Epithelial cell of proximal tubule (primary cell): ENCODE results near the gene RSPH6A. TPM values are rescaled to one million over a fixed set of nuclear protein-coding genes. Genes with fewer than 3 reads are reported as not detected.
A peak's percentile ranks its signal among the peaks of the same experiment; 100 is the strongest.

Experiments
- DNase-seq: peaks from one replicate; pipeline ENCODE4 v3.0.0-alpha.2; 2011; ENCODE audit warnings: low read depth
- H3K4me3 ChIP-seq: 2 replicates; pipeline ENCODE4 v1.5.1; 2011; ENCODE audit warnings: low read depth, mild to moderate bottlenecking, low read length
- total RNA-seq: library from RNA; depleted of rRNA; stranded (reverse); fragments of >200 nt; gene quantifications from 2 replicates; pipeline ENCODE4 v1.2.3, GENCODE V29; 2015
- TF ChIP-seq, protein P1 (sequence below): conservative IDR thresholded peaks from 2 replicates; pipeline ENCODE4 v1.5.1; 2012; ENCODE audit warnings: low read depth, mild to moderate bottlenecking, low read length

The RSPH6A gene
- total RNA-seq, 1 donor from 2014 or later, result not detected

- DNase-seq, result no peak
- TF ChIP-seq, protein P1, sequence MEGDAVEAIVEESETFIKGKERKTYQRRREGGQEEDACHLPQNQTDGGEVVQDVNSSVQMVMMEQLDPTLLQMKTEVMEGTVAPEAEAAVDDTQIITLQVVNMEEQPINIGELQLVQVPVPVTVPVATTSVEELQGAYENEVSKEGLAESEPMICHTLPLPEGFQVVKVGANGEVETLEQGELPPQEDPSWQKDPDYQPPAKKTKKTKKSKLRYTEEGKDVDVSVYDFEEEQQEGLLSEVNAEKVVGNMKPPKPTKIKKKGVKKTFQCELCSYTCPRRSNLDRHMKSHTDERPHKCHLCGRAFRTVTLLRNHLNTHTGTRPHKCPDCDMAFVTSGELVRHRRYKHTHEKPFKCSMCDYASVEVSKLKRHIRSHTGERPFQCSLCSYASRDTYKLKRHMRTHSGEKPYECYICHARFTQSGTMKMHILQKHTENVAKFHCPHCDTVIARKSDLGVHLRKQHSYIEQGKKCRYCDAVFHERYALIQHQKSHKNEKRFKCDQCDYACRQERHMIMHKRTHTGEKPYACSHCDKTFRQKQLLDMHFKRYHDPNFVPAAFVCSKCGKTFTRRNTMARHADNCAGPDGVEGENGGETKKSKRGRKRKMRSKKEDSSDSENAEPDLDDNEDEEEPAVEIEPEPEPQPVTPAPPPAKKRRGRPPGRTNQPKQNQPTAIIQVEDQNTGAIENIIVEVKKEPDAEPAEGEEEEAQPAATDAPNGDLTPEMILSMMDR, result no peak
Observed at GRCh38 chr19:45842198-45842597, 27.1 kb upstream of the RSPH6A start.

DNA sequence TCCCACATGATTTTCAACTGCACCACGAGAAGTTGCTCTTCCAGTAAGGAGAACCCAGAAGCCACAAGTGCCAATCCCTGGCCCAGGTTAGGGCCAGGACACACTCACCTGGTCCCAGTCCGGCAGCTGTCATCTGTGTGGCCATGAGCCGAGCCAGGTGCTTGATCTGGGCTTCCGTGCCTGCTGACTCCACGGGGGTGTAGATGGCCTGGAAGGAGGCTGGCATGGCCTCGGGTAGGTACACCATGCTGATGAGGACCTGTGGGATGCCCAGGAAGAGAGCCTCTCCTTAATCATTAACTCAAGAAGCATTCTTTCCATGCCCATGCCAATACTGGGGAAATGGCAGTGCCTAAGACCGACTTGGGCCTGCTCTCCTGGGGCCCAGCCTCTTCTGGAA, 19.9 kb upstream of the RSPH6A start:
- TF ChIP-seq, protein P1, result no peak
- no peak overlapping the region for H3K4me3 ChIP-seq
- peak; percentile 16 for DNase-seq

More at GRCh38 chr19:45842198-45842597, 27.1 kb upstream of the RSPH6A start:
- H3K4me3 ChIP-seq, result no peak overlapping the region

DNA sequence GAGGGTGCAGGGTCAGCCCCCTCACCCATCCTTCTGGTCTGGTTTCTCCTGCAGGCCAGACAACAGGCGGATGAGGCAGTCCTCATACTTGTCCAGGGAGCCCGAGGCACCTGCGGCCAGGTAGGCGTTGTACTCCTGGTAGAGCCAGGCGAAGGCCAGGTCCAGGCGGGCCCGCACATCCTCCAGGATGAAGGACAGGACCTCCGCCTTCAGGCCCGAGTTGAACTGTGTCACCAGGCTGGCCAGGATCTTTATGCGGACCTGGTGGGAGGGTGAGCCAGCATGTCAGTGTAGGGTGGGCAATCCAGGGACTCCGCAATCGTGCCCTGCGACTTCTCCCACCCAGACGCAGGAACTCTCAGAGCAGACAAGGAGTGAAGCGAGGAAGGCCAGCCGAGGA, 13.8 kb upstream of the RSPH6A start:
- H3K4me3 ChIP-seq, result no peak overlapping the region
- no peak for DNase-seq
- TF ChIP-seq, protein P1, result no peak

DNA sequence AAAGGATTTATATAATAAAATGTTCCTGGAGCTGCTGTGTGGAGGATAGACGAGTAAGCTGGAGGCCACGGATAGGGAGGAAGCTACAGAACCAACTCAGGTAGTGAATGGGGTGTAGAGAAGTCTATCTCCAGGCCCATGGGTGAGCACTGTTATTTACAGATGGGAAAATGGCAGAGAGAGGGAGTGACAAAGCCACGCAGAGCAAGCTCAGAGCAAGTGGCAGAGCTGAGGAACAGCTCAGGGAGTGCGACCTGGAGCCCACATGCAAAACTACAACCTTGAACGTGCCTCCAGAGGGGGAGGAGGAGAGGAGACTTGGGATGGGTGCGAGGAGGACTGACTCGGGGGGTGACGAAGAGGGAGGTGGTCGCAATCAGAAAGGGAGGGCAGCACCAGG, 13.4 kb upstream of the RSPH6A start:
- TF ChIP-seq, protein P1, result no peak
- no peak for DNase-seq
- H3K4me3 ChIP-seq, result no peak overlapping the region

- TF ChIP-seq, protein P1, result no peak
- DNase-seq, result no peak
- H3K4me3 ChIP-seq, result no peak overlapping the region
Observed at GRCh38 chr19:45827459-45828093, 12.5 kb upstream of the RSPH6A start.

GRCh38 chr19:45826934-45827333, 11.8 kb upstream of the RSPH6A start:
- TF ChIP-seq, protein P1, result no peak
- DNase-seq, result no peak
- no peak overlapping the region for H3K4me3 ChIP-seq
